Keratinocyte (primary cell): ENCODE data around the gene IFT25. TPM values are rescaled to one million over a fixed set of nuclear protein-coding genes. Genes with fewer than 3 reads are reported as not detected.

Source experiments
- DNase-seq: peaks from one replicate; pipeline ENCODE4 v3.0.0-alpha.2; 2011; ENCODE audit warnings: low read depth, missing footprints, low spot score
- FAIRE-seq: peaks from 2 replicates; lab custom pipeline; 2011; peaks lifted over from hg19 to GRCh38; lab: Jason Lieb, UNC
- H2AFZ ChIP-seq: 2 replicates; pipeline ENCODE4 v1.6.0; 2012; ENCODE audit warnings: low read length, control low read depth, inconsistent platforms; ENCODE audit not compliant: control insufficient read depth
- H3K27ac ChIP-seq: 2 replicates; pipeline ENCODE4 v1.5.1; 2011; ENCODE audit warnings: low read length; ENCODE audit not compliant: control insufficient read depth, insufficient read depth
- H3K27me3 ChIP-seq: 3 replicates; pipeline ENCODE4 v1.6.0; 2011; ENCODE audit warnings: low read length; ENCODE audit not compliant: control insufficient read depth, insufficient read depth; ENCODE audit errors: extremely low read depth
- H3K36me3 ChIP-seq, 2 experiments: 2 replicates in 1 of 2; 3 replicates in 1 of 2; pipeline ENCODE4 v1.5.1; 2011; ENCODE audit warnings: low read length in 2 of 2, mild to moderate bottlenecking in 1 of 2; ENCODE audit not compliant: control insufficient read depth in 2 of 2, insufficient read depth in 2 of 2; ENCODE audit errors: extremely low read depth in 1 of 2
- H3K4me1 ChIP-seq: 3 replicates; pipeline ENCODE4 v1.5.1; 2011; ENCODE audit warnings: low read length; ENCODE audit not compliant: control insufficient read depth, insufficient read depth; ENCODE audit errors: extremely low read depth
- H3K4me2 ChIP-seq: 3 replicates; pipeline ENCODE4 v1.6.0; 2011; ENCODE audit warnings: low read depth, low read length; ENCODE audit not compliant: control insufficient read depth, insufficient read depth; ENCODE audit errors: extremely low read depth
- H3K4me3 ChIP-seq, 3 experiments: fragments of 200-600 bp in 1 of 3; sonication (generic) in 1 of 3; 2 replicates in 2 of 3; 3 replicates in 1 of 3; pipeline ENCODE4 v1.5.1; 2011 to 2016; ENCODE audit warnings: low read length in 3 of 3, mild to moderate bottlenecking in 3 of 3, control low read depth in 2 of 3, inconsistent platforms in 1 of 3, low read depth in 1 of 3, mixed read lengths in 1 of 3, mixed run types in 1 of 3, moderate library complexity in 1 of 3; ENCODE audit not compliant: control insufficient read depth in 2 of 3, insufficient read depth in 2 of 3; ENCODE audit errors: extremely low read depth in 1 of 3
- H3K79me2 ChIP-seq: 2 replicates; pipeline ENCODE4 v1.6.0; 2012; ENCODE audit warnings: low read length; ENCODE audit not compliant: control insufficient read depth, insufficient read depth
- H3K9ac ChIP-seq: 3 replicates; pipeline ENCODE4 v1.6.0; 2011; ENCODE audit warnings: low read length; ENCODE audit not compliant: control insufficient read depth, insufficient read depth; ENCODE audit errors: extremely low read depth
- H3K9me1 ChIP-seq: 3 replicates; pipeline ENCODE4 v1.6.0; 2011; ENCODE audit warnings: low read length; ENCODE audit not compliant: control insufficient read depth, insufficient read depth; ENCODE audit errors: extremely low read depth
- H3K9me3 ChIP-seq: 2 replicates; pipeline ENCODE4 v1.5.1; 2012; ENCODE audit warnings: low read depth, low read length; ENCODE audit not compliant: control insufficient read depth
- H4K20me1 ChIP-seq: 3 replicates; pipeline ENCODE4 v1.6.0; 2011; ENCODE audit warnings: low read length; ENCODE audit not compliant: control insufficient read depth, insufficient read depth; ENCODE audit errors: extremely low read depth
- CTCF ChIP-seq, 3 experiments: IDR thresholded peaks in 1 of 3; conservative IDR thresholded peaks in 1 of 3; optimal IDR thresholded peaks in 1 of 3; 2 replicates in 2 of 3; 3 replicates in 1 of 3; pipeline versions ENCODE3 to v1.5.1; 2011; ENCODE audit warnings: low read length in 3 of 3, mild to moderate bottlenecking in 3 of 3, moderate library complexity in 2 of 3, control low read depth in 1 of 3, inconsistent platforms in 1 of 3; ENCODE audit not compliant: insufficient read depth in 2 of 3; ENCODE audit errors: extremely low read depth in 1 of 3
- EZH2 ChIP-seq: IDR thresholded peaks from one replicate; pipeline ENCODE4 v1.6.1; 2012; ENCODE audit warnings: inconsistent platforms, mild to moderate bottlenecking, low read length, moderate library complexity
- dilution Hi-C: fragments of 300-500 bp; cut with MboI; formaldehyde crosslinking; loops from one replicate; pipeline ENCODE4 v1.7.0; 2020; ENCODE audit warnings: low sequenced_read_pairs; ENCODE audit not compliant: extremely low pct_ligation_motif_present
- polyA plus RNA-seq, 5 experiments: library from polyadenylated mRNA; depleted of rRNA in 3 of 5; stranded (reverse) in 3 of 5; stranded (forward) in 1 of 5; unstranded in 1 of 5; fragments of >200 nt; gene quantifications; 1 replicate in 1 of 5; 2 replicates in 3 of 5; 3 replicates in 1 of 5; pipeline versions ENCODE4 v1.2.1 to v1.2.3, GENCODE V29; 2011 to 2012; ENCODE audit warnings: missing spikeins in 2 of 5, low read depth in 1 of 5, low replicate concordance in 1 of 5

The IFT25 gene
- polyA plus RNA-seq, 1 donor (not counting 4 experiments of a cell fraction or from before 2014, with no cell fraction given): 64.3 TPM

GRCh38 chr1:53959664-53960250 is 14.3 kb upstream of the IFT25 start:
- no peaks in the 10 kb centered on the region for H4K20me1 ChIP-seq
- H3K27me3 ChIP-seq: no peaks in the 10 kb centered on the region
- H3K4me2 ChIP-seq: no peak overlapping the region
- dilution Hi-C loops: no loop called here
- H3K36me3 ChIP-seq: peaks cover 29 to 33% of the 10 kb centered on the region in 2 experiments
- no peak overlapping the region for H3K4me3 ChIP-seq
- no peak overlapping the region for H3K27ac ChIP-seq
- no peaks in the 10 kb centered on the region for H3K9me3 ChIP-seq
- DNase-seq (no peak), FAIRE-seq (no peak)
- peaks cover 21% of the 10 kb centered on the region for H3K4me1 ChIP-seq
- no peak for TF ChIP-seq EZH2
- peak in 2 of 3 experiments; percentile 34 to 48 for TF ChIP-seq CTCF (optimal IDR thresholded peaks at IDR 0.05 in 1 of 3, IDR thresholded peaks at IDR 0.05 in 1 of 3, conservative IDR thresholded peaks at IDR 0.05 in 1 of 3; ENCODE audit: extremely low read depth in 1 of 3, insufficient read depth in 2 of 3, low read length in 3 of 3)
- no peak overlapping the region for H2AFZ ChIP-seq
- H3K79me2 ChIP-seq: peaks cover 7% of the 10 kb centered on the region
- H3K9ac ChIP-seq: no peak overlapping the region
- no peaks in the 10 kb centered on the region for H3K9me1 ChIP-seq

GRCh38 chr1:53957194-53957818 is 11.8 kb upstream of the IFT25 start:
- no peaks in the 10 kb centered on the region for H3K9me1 ChIP-seq
- no peaks in the 10 kb centered on the region for H4K20me1 ChIP-seq
- peaks cover 21% of the 10 kb centered on the region for H3K4me1 ChIP-seq
- H3K27me3 ChIP-seq: no peaks in the 10 kb centered on the region
- DNase-seq: no peak
- peak overlapping the region; percentile 8 for H2AFZ ChIP-seq
- peak overlapping the region; percentile 79 for H3K27ac ChIP-seq
- H3K9me3 ChIP-seq: no peaks in the 10 kb centered on the region
- H3K4me3 ChIP-seq: peak overlapping the region in 1 of 3 experiments; percentile 36
- peaks cover 19 to 32% of the 10 kb centered on the region in 2 experiments for H3K36me3 ChIP-seq
- peaks cover 16% of the 10 kb centered on the region for H3K79me2 ChIP-seq
- FAIRE-seq: peak; percentile 83
- no peak for TF ChIP-seq CTCF (optimal IDR thresholded peaks at IDR 0.05 in 1 of 3, IDR thresholded peaks at IDR 0.05 in 1 of 3, conservative IDR thresholded peaks at IDR 0.05 in 1 of 3; ENCODE audit: extremely low read depth in 1 of 3, insufficient read depth in 2 of 3, low read length in 3 of 3)
- H3K4me2 ChIP-seq: peak overlapping the region; percentile 71
- dilution Hi-C loops: no loop called here
- peak overlapping the region; percentile 0 for H3K9ac ChIP-seq
